Measurements from ENCODE around the gene AMZ1.
A peak's percentile ranks its signal among the peaks of the same experiment; 100 is the strongest.
"Not testable (repeated sequence)": the region's sequence is repeated elsewhere in the genome, so short reads cannot be mapped to it uniquely, and the experiment has no call there.

Gene AMZ1

GRCh38 chr7:2691011-2691707 is 3.2 kb downstream of the AMZ1 start:
- peaks cover 0 to 40% (median 16%) of the 10 kb centered on the region in 5 experiments for H3K27me3 ChIP-seq (replicated peaks in 2 of 5; ENCODE audit: control insufficient read depth in 4 of 5, insufficient read depth in 5 of 5, low read length in 4 of 5)
- no peak overlapping the region for H3K27ac ChIP-seq (ENCODE audit: insufficient read depth in 1 of 2, low read depth in 1 of 2, low read length in 2 of 2, poor library complexity in 1 of 2, severe bottlenecking in 2 of 2)
- POLR2A ChIA-PET, result interaction anchor here (1.1 to 1.7 kb wide), 2 partner anchors 15 to 22 kb away, joined by 3 to 6 read pairs; no protein-coding TSS in a partner anchor
- no peak overlapping the region for H3K4me3 ChIP-seq (ENCODE audit: control insufficient read depth in 1 of 7, extremely low read depth in 1 of 7, insufficient read depth in 4 of 7, low read depth in 2 of 7, low read length in 6 of 7)
- no peaks in the 10 kb centered on the region for H3K9me3 ChIP-seq (ENCODE audit: control extremely low read depth in 1 of 5, control insufficient read depth in 4 of 5, insufficient read depth in 2 of 5, low read depth in 1 of 5, low read length in 4 of 5)
- CTCF ChIA-PET, result interaction anchor here (0.7 to 3.6 kb wide), 8 partner anchors 8 to 85 kb away, joined by 3 to 24 read pairs (median 10); no protein-coding TSS in a partner anchor
- WGBS (ENCODE audit: insufficient coverage), result 93% methylated on average over 14 of the region's 18 CpGs
- H3K36me3 ChIP-seq (ENCODE audit: control insufficient read depth in 4 of 4, insufficient read depth in 4 of 4, low read length in 3 of 4), result no peaks in the 10 kb centered on the region
- peaks cover 0 to 43% (median 27%) of the 10 kb centered on the region in 4 experiments for H3K4me1 ChIP-seq (ENCODE audit: control extremely low read depth in 1 of 4, control insufficient read depth in 4 of 4, insufficient read depth in 4 of 4, low read length in 3 of 4)
- DNase-seq, result no peak

GRCh38 chr7:2691932-2692439 is 4.0 kb downstream of the AMZ1 start:
- POLR2A ChIA-PET; H3K4me3 ChIP-seq (ENCODE audit: control insufficient read depth in 1 of 7, extremely low read depth in 1 of 7, insufficient read depth in 4 of 7, low read depth in 2 of 7, low read length in 6 of 7); H3K9me3 ChIP-seq (ENCODE audit: control extremely low read depth in 1 of 5, control insufficient read depth in 4 of 5, insufficient read depth in 2 of 5, low read depth in 1 of 5, low read length in 4 of 5); H3K36me3 ChIP-seq (ENCODE audit: control insufficient read depth in 4 of 4, insufficient read depth in 4 of 4, low read length in 3 of 4); DNase-seq; H3K27ac ChIP-seq (ENCODE audit: insufficient read depth in 1 of 2, low read depth in 1 of 2, low read length in 2 of 2, poor library complexity in 1 of 2, severe bottlenecking in 2 of 2): not testable (repeated sequence)
- CTCF ChIA-PET, result interaction anchor here (0.7 to 3.6 kb wide), 7 partner anchors 10 to 27 kb away, joined by 3 to 24 read pairs (median 6); no protein-coding TSS in a partner anchor
- Histone ChIP-seq H3K4me1 (ENCODE audit: control extremely low read depth in 1 of 4, control insufficient read depth in 4 of 4, insufficient read depth in 4 of 4, low read length in 3 of 4) (peaks cover 0 to 47% (median 27%) of the 10 kb centered on the region in 4 experiments), H3K27me3 (replicated peaks in 2 of 5; ENCODE audit: control insufficient read depth in 4 of 5, insufficient read depth in 5 of 5, low read length in 4 of 5) (peaks cover 0 to 35% (median 16%) of the 10 kb centered on the region in 5 experiments)
- 94% methylated on average over 16 of the region's 23 CpGs for WGBS (ENCODE audit: insufficient coverage)

DNA sequence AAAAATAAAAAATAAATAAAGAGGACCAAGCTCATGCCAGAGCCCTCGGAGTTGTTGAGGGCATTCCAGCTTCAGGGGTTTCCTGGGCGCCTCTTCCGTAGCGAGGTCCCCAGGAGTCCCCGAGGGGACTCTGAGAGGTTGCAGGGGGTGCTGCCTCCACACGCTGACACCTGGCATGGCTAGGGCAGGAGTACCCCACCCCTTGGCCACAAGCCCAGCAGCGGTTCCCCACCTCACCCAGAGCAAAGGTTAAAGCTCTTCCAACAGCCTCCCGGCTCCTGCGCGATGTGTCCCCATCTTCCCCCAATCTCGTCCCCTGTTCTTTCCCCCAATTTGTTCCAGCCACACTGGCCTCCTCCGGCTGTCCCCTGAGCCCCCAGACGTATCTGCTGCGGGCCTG is 4.5 kb downstream of the AMZ1 start:
- POLR2A ChIA-PET, result no interaction called here
- no peaks in the 10 kb centered on the region for H3K36me3 ChIP-seq (ENCODE audit: control insufficient read depth in 4 of 4, insufficient read depth in 4 of 4, low read length in 3 of 4)
- WGBS (ENCODE audit: insufficient coverage), result 93% methylated on average over 14 of the region's 14 CpGs
- peaks cover 0 to 30% (median 12%) of the 10 kb centered on the region in 5 experiments for H3K27me3 ChIP-seq (replicated peaks in 2 of 5; ENCODE audit: control insufficient read depth in 4 of 5, insufficient read depth in 5 of 5, low read length in 4 of 5)
- CTCF ChIA-PET, result interaction anchor here (0.6 to 3.6 kb wide), 8 partner anchors 9 to 27 kb away, joined by 3 to 24 read pairs (median 4); no protein-coding TSS in a partner anchor
- H3K27ac ChIP-seq (ENCODE audit: insufficient read depth in 1 of 2, low read depth in 1 of 2, low read length in 2 of 2, poor library complexity in 1 of 2, severe bottlenecking in 2 of 2), result no peak overlapping the region
- no peak overlapping the region for H3K4me3 ChIP-seq (ENCODE audit: control insufficient read depth in 1 of 7, extremely low read depth in 1 of 7, insufficient read depth in 4 of 7, low read depth in 2 of 7, low read length in 6 of 7)
- DNase-seq, result no peak
- H3K9me3 ChIP-seq (ENCODE audit: control extremely low read depth in 1 of 5, control insufficient read depth in 4 of 5, insufficient read depth in 2 of 5, low read depth in 1 of 5, low read length in 4 of 5), result no peaks in the 10 kb centered on the region
- peaks cover 0 to 43% (median 26%) of the 10 kb centered on the region in 4 experiments for H3K4me1 ChIP-seq (ENCODE audit: control extremely low read depth in 1 of 4, control insufficient read depth in 4 of 4, insufficient read depth in 4 of 4, low read length in 3 of 4)

- H3K27ac ChIP-seq (ENCODE audit: insufficient read depth in 1 of 2, low read depth in 1 of 2, low read length in 2 of 2, poor library complexity in 1 of 2, severe bottlenecking in 2 of 2); DNase-seq; POLR2A ChIA-PET; H3K4me3 ChIP-seq (ENCODE audit: control insufficient read depth in 1 of 7, extremely low read depth in 1 of 7, insufficient read depth in 4 of 7, low read depth in 2 of 7, low read length in 6 of 7); H3K36me3 ChIP-seq (ENCODE audit: control insufficient read depth in 4 of 4, insufficient read depth in 4 of 4, low read length in 3 of 4); H3K9me3 ChIP-seq (ENCODE audit: control extremely low read depth in 1 of 5, control insufficient read depth in 4 of 5, insufficient read depth in 2 of 5, low read depth in 1 of 5, low read length in 4 of 5): not testable (repeated sequence)
- CTCF ChIA-PET, result interaction anchor here (1.7 to 3.6 kb wide), 4 partner anchors 12 to 23 kb away, joined by 3 to 24 read pairs (median 15); no protein-coding TSS in a partner anchor
- H3K4me1 ChIP-seq (ENCODE audit: control extremely low read depth in 1 of 4, control insufficient read depth in 4 of 4, insufficient read depth in 4 of 4, low read length in 3 of 4), result peaks cover 0 to 44% (median 26%) of the 10 kb centered on the region in 4 experiments
- H3K27me3 ChIP-seq (replicated peaks in 2 of 5; ENCODE audit: control insufficient read depth in 4 of 5, insufficient read depth in 5 of 5, low read length in 4 of 5), result peaks cover 0 to 21% (median 8%) of the 10 kb centered on the region in 5 experiments
- 100% methylated on average over 15 of the region's 19 CpGs for WGBS (ENCODE audit: insufficient coverage)
Observed at GRCh38 chr7:2693420-2694121, 5.6 kb downstream of the AMZ1 start.

DNA sequence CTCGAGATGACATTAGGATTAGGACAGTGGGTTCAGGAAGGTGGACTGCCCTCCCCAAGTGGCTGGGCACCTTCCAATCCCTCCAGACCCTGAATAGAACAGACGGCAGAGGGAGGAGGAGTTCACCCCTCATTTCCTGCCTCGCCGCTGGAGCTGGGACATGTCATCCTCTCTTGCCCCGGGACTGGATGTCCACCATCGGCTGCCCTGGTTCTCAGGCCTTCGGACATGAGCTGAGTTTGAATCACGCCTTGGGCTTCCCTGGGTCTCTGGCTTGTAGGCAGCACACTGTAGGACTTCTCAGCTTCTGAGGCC is 6.1 kb downstream of the AMZ1 start:
- DNase-seq; H3K27ac ChIP-seq (ENCODE audit: insufficient read depth in 1 of 2, low read depth in 1 of 2, low read length in 2 of 2, poor library complexity in 1 of 2, severe bottlenecking in 2 of 2); H3K36me3 ChIP-seq (ENCODE audit: control insufficient read depth in 4 of 4, insufficient read depth in 4 of 4, low read length in 3 of 4); H3K9me3 ChIP-seq (ENCODE audit: control extremely low read depth in 1 of 5, control insufficient read depth in 4 of 5, insufficient read depth in 2 of 5, low read depth in 1 of 5, low read length in 4 of 5); H3K4me3 ChIP-seq (ENCODE audit: control insufficient read depth in 1 of 7, extremely low read depth in 1 of 7, insufficient read depth in 4 of 7, low read depth in 2 of 7, low read length in 6 of 7); POLR2A ChIA-PET: not testable (repeated sequence)
- 97% methylated on average over 6 of the region's 8 CpGs for WGBS (ENCODE audit: insufficient coverage)
- CTCF ChIA-PET, result interaction anchor here (1.9 to 3.6 kb wide), 4 partner anchors 13 to 24 kb away, joined by 6 to 24 read pairs (median 15); no protein-coding TSS in a partner anchor
- Histone ChIP-seq H3K4me1 (ENCODE audit: control extremely low read depth in 1 of 4, control insufficient read depth in 4 of 4, insufficient read depth in 4 of 4, low read length in 3 of 4) (peaks cover 0 to 42% (median 24%) of the 10 kb centered on the region in 4 experiments), H3K27me3 (replicated peaks in 2 of 5; ENCODE audit: control insufficient read depth in 4 of 5, insufficient read depth in 5 of 5, low read length in 4 of 5) (peaks cover 0 to 16% (median 7%) of the 10 kb centered on the region in 5 experiments)

DNA sequence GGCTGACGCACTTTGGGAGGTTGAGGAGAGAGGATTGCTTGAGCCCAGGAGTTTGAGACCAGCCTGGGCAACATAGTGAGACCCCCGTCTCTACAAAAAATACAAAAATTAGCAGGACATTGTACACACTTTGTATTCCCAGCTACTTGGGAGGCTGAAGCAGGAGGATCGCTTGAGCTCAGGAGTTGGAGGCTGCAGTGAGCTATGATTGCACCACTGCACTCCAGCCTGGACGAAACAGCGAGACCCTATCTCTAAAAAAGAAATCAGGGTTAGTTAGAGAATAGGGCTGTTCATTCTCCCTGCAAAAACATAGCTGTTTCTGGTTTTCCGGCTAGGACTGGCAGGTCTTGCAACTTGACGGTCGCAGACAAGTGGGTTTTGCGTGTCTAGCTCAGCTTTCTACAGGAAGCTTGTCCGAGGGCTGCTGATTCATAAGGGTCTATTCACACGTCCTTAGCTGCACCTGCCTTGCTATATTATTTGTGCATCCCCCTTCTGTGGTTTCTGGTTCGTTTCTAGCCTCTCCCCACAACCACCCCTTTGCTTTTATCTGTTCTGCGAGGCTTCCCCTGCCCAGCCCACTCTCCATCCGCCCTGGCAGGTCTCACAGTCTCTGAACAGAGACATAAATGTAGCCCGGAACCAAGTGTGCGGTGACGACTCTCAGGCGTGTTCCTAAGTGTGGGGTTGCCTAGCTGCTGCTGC is 10.7 kb downstream of the AMZ1 start:
- no peaks in the 10 kb centered on the region for H3K27me3 ChIP-seq (replicated peaks in 2 of 5; ENCODE audit: control insufficient read depth in 4 of 5, insufficient read depth in 5 of 5, low read length in 4 of 5)

More for the DNA sequence above, 10.7 kb downstream of the AMZ1 start:
- ChIA-PET POLR2A (interaction anchor here (0.6 to 2.3 kb wide), 11 partner anchors 8 to 188 kb away, joined by 3 to 21 read pairs (median 5); partner anchors contain the start of gene AMZ1), CTCF (interaction anchor here (0.9 to 7.2 kb wide), 18 partner anchors 9 to 109 kb away, joined by 3 to 106 read pairs (median 4); no protein-coding TSS in a partner anchor)
- WGBS (ENCODE audit: insufficient coverage), result 23% methylated on average over 13 of the region's 18 CpGs
- DNase-seq, result peak; percentile 94 to 99 (median 99)
- Histone ChIP-seq H3K4me3 (ENCODE audit: control insufficient read depth in 1 of 7, extremely low read depth in 1 of 7, insufficient read depth in 4 of 7, low read depth in 2 of 7, low read length in 6 of 7) (peak overlapping the region in 2 of 7 experiments; percentile 14 to 42), H3K27ac (ENCODE audit: insufficient read depth in 1 of 2, low read depth in 1 of 2, low read length in 2 of 2, poor library complexity in 1 of 2, severe bottlenecking in 2 of 2) (peak overlapping the region; percentile 77 to 86), H3K4me1 (ENCODE audit: control extremely low read depth in 1 of 4, control insufficient read depth in 4 of 4, insufficient read depth in 4 of 4, low read length in 3 of 4) (peaks cover 0 to 58% (median 30%) of the 10 kb centered on the region in 4 experiments), H3K36me3 (ENCODE audit: control insufficient read depth in 4 of 4, insufficient read depth in 4 of 4, low read length in 3 of 4) (no peaks in the 10 kb centered on the region), H3K9me3 (ENCODE audit: control extremely low read depth in 1 of 5, control insufficient read depth in 4 of 5, insufficient read depth in 2 of 5, low read depth in 1 of 5, low read length in 4 of 5) (no peaks in the 10 kb centered on the region)

Data from common myeloid progenitor, CD34-positive (primary cell).